NCI-H345 (cell line): ENCODE results near the gene PRR22.
A peak's percentile ranks its signal among the peaks of the same experiment; 100 is the strongest.
"Not testable (repeated sequence)": the region's sequence is repeated elsewhere in the genome, so short reads cannot be mapped to it uniquely, and the experiment has no call there.

ENCODE experiments used
- DNase-seq: peaks from one replicate; lab custom pipeline; 2025; lab: John Stamatoyannopoulos, UW

The PRR22 gene

DNA sequence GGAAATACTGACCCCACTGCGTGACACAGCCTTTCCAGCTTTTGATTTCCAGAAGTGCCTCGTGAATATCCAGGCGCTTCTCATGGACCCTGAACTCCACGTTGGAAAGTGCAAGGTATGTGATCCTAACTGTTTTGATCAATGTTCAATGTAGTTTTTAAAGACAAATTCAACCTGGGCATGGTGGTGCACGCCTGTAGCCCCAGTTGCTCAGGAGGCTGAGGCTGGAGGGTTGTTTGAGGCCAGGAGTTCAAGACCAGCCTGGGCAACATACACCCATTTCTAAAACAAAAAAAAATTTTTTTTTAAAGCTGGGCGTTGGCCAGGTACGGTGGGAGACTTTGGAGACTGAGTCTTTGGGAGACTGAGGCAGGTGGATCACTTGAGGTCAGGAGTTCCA is 32.8 kb downstream of the PRR22 start:
- DNase-seq = no peak

DNA sequence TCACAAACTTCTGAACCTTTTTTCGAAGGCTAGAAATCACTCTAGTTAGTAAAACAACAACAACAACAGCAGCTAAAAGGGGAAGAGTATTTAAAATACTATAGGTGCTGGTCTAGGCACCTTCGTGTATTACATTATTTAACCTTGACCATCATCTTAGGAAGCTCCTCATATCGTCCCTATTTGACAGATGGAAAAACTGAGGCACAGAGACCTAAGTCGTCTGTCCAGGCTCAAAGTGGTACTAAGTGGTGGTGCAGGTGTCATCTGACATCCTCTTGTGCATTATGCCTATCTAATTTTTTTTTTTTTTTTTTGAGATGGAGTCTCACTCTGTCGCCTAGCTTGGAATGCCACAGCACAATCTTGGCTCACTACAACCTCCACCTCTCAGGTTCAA is 35.0 kb downstream of the PRR22 start:
- no peak for DNase-seq

DNA sequence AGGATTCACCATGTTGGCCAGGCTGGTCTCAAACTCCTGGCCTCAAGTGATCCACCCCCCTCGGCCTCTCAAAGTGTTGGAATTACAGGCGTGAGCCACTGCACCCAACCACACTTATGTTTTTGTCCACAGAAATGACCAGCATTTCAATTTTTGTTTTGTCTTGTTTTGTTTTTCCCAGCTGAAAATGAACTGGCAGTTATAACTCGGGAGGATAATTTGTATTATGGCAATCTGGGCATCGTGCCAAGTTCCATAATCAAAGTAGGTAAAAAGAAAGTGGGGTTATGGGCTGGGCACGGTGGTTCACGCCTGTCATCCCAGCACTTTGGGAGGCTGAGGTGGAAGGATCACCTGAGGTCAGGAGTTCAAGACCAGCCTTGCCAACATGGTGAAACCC is 35.6 kb downstream of the PRR22 start:
- DNase-seq = peak; percentile 33

DNA sequence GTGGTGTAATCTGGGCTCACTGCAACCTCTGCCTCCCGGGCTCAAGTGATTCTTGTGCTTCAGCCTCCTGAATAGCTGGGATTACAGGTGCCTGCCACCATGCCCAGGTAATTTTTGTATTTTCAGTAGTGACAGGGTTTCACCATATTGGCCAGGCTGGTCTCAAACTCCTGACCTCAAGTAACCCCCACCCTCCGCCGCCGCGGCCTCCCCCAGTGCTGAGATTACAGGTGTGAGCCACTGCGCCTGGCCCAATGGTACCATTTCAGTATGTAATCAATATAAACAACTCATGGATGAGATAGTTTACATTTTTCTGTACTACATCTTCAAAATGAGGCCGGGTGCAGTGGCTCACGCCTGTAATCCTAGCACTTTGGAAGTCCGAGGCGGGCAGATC is 39.5 kb downstream of the PRR22 start:
- not testable (repeated sequence) for DNase-seq

DNA sequence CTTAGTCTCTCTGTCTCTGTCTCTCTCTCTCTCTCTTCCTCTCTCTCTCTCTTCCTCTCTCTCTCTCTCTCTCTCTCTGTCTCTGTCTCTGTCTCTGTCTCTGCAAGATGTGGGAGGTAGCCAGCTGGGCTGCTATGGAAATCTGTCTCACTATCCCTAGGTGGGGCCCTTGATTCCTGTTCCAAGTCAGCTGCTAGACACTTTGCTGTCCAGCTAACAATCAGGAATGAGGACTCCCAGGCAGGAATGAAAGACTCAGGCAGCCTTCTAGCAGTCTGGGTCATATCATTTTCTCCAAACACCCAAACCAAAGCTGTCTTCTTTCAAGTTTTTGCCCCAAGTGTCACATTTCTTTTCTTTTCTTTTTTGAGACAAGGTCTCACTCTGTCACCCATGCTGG is 40.9 kb downstream of the PRR22 start:
- DNase-seq = no peak

DNA sequence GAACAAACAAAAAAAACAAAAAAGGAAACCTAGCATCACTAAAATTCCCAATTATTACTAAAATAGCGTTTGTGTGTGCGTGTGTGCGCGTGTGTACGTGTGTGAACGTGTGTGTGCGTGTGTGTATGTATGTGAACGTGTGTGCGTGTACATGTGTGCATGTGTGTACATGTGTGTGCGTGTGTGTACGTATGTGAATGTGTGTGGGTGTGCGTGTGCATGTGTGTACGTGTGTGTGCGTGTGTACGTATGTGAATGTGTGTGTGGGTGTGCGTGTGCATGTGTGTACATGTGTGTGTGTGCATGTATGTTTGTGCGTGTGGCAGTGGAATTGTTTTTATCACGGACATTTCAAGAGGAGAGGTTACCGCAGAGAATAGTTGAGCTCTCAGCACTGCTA is 42.5 kb downstream of the PRR22 start:
- no peak for DNase-seq

DNA sequence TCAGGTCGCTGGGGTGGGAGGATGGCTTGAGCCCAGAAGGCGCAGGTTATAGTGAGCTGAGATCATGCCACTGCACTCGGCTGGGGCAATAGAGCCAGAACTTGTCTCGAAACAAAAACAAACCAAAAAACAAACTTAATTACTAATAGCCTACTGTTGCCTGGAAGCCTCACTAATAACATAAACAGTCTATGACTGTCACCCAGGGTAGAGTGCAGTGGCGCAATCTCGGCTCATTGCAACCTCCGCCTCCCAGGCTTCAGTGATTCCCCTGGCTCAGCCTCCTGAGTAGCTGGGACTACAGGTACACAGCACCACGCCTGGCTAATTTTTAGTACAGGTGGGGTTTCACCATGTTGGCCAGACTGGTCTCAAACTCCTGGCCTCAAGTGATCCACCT is 46.1 kb downstream of the PRR22 start:
- DNase-seq = no peak

DNA sequence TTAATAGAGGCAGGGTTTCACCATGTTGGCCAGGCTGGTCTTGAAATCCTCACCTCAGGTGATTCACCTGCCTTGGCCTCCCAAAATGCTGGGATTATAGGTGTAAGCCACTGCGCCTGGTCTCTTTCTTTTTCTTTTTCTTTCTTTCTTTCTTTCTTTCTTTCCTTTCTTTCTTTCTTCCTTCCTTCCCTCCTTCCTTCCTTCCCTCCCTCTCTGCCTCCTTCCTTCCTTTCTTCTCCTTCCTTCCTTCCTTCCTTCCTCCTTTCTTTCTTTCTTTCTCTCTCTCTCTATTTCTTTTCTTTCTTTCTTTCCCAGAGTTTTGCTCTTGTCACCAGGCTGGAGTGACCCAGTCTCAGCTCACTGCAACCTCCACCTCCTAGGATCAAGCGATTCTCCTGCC is 51.4 kb downstream of the PRR22 start:
- DNase-seq = not testable (repeated sequence)
